T-helper 1 cell treated with Interleukin-12 subunit alpha and Interleukin-12 subunit beta and Interleukin-4 antibody, amounts not matched to agents 30 μg/mL and 1 μg/mL, for 36 hours (primary cell): ENCODE data around the gene ADRA2B.
A peak's percentile ranks its signal among the peaks of the same experiment; 100 is the strongest.

Source experiments
- H3K27ac Mint-ChIP-seq: one replicate; pipeline ENCODE4 v1.8.0; 2021; ENCODE audit warnings: mild to moderate bottlenecking, mixed read lengths
- H3K27me3 Mint-ChIP-seq: one replicate; pipeline ENCODE4 v1.8.0; 2021; ENCODE audit warnings: low read depth, mixed read lengths
- H3K36me3 Mint-ChIP-seq: one replicate; pipeline ENCODE4 v1.8.0; 2021; ENCODE audit warnings: low read depth, mixed read lengths
- H3K4me1 Mint-ChIP-seq: one replicate; pipeline ENCODE4 v1.8.0; 2021; ENCODE audit warnings: low read depth, mixed read lengths
- H3K4me3 Mint-ChIP-seq: one replicate; pipeline ENCODE4 v1.8.0; 2021; ENCODE audit warnings: mild to moderate bottlenecking, moderate library complexity, mixed read lengths
- H3K9me3 Mint-ChIP-seq: one replicate; pipeline ENCODE4 v1.8.0; 2021; ENCODE audit warnings: mixed read lengths

ADRA2B gene

DNA sequence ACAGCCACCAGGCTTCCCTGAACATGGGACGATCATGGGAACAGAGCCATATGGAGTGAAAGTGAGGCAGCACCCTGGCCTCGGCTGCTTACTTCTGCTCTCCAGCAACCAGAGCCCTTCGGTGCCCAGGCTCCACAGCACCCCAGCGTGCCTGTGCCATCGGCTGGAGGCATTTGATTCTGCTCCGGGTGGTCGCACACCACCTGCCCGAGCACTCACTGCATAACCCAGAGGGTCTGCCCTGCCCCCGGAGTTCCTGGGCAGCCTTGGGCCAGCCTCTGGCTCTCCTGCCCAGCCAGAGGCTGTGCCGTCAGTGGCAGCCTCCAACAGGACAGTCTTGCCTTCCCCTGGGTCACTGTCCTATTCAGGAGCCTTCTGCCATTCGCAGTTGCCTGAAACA lies 18.1 kb upstream of the ADRA2B start:
- H3K9me3 Mint-ChIP-seq = no peaks in the 10 kb centered on the region
- H3K27me3 Mint-ChIP-seq = no peaks in the 10 kb centered on the region
- H3K36me3 Mint-ChIP-seq = no peaks in the 10 kb centered on the region
- no peak overlapping the region for H3K4me3 Mint-ChIP-seq
- H3K27ac Mint-ChIP-seq = no peak overlapping the region
- H3K4me1 Mint-ChIP-seq = peaks cover 17% of the 10 kb centered on the region

DNA sequence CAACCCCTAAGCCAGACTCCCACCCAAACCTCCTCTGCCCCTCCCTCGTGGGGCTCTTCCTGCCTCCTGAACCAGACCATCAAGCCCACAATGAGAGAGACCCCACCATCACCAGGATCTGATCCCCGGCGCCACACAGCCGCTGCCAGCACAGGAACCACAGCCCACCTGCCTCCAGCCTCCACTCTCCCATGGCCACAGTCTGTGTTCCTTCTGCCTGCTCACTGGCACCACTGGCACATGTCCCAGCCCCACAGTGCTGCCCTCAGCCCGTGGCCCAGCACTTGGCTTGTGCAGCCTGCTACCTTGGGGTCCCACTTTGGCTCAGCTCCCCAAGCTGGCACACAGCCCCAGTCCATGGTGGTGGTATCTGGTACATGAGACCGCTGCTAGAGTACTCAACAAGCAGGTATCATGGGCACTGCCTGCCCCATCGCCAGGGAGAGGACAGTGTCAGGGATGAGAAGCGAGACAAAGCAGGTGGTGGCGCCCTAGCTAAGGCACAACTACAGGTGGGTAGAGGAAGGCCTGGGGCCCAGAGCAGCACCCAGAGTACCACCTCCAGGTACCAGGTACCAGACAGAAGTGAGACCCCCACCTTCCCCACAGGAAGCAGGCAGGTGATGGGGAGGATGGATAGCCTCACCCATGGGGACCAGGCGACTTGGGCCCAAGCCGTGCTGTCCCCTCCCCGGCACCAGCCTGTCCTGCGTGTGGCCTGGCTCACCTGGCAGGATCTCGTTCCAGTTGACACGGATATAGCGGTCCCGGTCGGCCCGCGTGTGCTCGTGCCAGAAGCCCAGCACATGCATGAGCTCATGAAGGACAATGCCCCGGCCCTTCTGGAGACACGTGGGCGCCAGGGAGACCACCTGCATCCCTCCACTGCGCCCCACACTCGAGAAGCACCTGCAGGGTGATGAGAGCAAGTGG lies 15.7 kb upstream of the ADRA2B start:
- no peaks in the 10 kb centered on the region for H3K9me3 Mint-ChIP-seq
- H3K27ac Mint-ChIP-seq = peak overlapping the region; percentile 31
- no peaks in the 10 kb centered on the region for H3K36me3 Mint-ChIP-seq
- no peak overlapping the region for H3K4me3 Mint-ChIP-seq
- H3K27me3 Mint-ChIP-seq = no peaks in the 10 kb centered on the region
- H3K4me1 Mint-ChIP-seq = peaks cover 10% of the 10 kb centered on the region

DNA sequence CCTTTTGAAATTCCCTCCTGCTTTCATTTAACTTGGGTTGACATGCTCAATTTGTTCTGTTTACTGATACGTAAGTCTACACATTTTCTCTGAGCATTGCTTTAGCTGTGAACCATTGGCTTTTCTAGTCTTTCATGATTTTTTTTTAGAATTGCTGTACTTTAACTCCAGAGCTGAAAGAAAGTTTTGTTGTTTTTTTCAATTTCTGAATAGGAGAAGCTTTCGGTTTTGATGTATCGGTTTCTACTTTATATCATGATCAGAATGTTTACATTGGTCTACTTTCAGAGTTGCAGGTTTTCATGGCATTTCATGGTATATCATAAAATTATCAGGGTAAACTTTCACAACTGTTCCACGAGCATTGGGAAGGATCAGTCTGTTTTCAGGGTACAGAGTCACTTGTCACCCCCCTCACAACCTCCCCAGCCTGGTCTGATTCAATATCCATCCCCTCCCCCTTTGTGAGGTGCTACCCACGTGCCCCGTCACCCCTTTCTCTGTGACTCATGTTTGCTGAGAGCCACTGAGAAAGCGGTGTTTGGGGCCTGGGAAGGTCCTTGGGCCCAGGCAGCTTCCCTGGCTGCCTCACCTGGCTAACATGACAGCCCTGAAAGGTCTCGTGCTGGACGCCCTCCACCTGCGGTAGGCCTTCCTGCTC lies 14.9 kb upstream of the ADRA2B start:
- H3K9me3 Mint-ChIP-seq = no peaks in the 10 kb centered on the region
- H3K36me3 Mint-ChIP-seq = no peaks in the 10 kb centered on the region
- H3K4me1 Mint-ChIP-seq = peaks cover 10% of the 10 kb centered on the region
- peak overlapping the region; percentile 63 for H3K27ac Mint-ChIP-seq
- no peaks in the 10 kb centered on the region for H3K27me3 Mint-ChIP-seq
- H3K4me3 Mint-ChIP-seq = no peak overlapping the region

DNA sequence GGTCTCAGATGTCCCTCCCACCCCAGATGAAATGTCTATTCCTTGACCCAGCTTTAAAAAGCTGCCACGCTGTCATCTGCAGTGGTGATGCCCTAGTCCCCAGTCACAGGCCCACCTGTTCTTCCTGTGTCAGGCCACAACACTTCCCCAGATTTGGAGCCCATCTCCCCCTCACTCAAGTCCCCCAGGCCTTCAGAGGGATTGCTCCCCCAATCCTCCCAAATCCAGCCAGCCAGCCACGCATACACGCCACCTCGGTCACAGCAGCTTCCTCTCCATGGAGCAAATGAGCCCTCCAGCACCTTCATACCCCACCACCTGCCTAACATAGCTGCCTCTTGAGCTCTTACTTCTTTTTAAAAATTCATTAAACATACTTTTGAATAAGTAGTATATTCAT lies 14.1 kb upstream of the ADRA2B start:
- no peaks in the 10 kb centered on the region for H3K9me3 Mint-ChIP-seq
- H3K27me3 Mint-ChIP-seq = no peaks in the 10 kb centered on the region
- peaks cover 10% of the 10 kb centered on the region for H3K4me1 Mint-ChIP-seq
- no peak overlapping the region for H3K27ac Mint-ChIP-seq
- no peak overlapping the region for H3K4me3 Mint-ChIP-seq
- no peaks in the 10 kb centered on the region for H3K36me3 Mint-ChIP-seq

DNA sequence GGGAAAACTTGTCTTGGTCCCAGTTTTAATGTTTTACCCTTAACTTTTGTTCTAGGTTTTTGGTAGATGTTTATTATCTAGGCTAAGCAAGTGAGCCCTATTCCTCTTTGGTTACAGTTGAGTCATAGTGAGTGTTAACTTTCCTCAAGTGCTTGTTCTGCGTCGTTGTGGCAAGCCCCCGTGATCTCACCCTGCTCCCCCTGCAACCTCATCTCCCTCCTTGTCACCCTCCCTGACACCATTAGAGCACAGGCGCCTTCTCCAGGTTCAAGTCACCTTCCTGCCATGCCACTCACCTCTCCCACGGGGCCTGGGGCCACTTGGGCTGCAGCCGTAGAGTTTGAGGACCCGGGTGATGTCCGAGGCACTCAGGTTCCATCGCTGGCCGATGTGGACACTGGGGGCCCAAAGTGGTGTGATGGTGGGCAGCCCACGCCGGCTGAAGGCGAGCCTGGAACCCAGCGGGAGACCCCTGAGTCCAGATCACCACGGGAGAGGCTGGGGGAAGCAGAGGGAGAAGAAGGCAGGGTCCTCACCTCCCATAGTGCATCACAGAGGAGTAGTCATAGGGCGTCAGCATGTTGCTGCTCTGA lies 13.3 kb upstream of the ADRA2B start:
- Mint-ChIP-seq H3K36me3 (no peaks in the 10 kb centered on the region), H3K27me3 (peaks cover 8% of the 10 kb centered on the region), H3K4me3 (no peak overlapping the region), H3K9me3 (no peaks in the 10 kb centered on the region), H3K27ac (peak overlapping the region; percentile 50), H3K4me1 (peaks cover 10% of the 10 kb centered on the region)

DNA sequence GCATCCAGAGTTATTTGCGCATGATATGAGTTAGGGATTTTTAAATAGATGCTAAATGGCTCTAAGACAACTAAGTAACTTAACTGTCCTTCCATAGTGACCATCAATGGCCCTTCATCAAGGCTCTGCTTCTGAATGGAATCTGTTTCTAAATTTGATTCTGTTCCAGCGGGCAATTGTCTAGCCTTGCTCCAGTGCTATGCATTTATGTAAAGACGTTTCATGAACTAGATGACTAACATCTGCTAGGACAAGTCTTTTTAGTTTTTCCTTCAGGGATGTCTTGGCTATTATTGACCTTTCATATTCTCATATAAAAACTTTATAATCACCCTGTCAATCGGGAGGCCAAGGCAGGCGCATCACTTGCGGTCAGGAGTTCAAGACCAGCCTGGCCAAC lies 12.1 kb upstream of the ADRA2B start:
- Mint-ChIP-seq H3K27me3 (peaks cover 11% of the 10 kb centered on the region), H3K27ac (no peak overlapping the region), H3K4me3 (no peak overlapping the region), H3K4me1 (peaks cover 10% of the 10 kb centered on the region), H3K36me3 (no peaks in the 10 kb centered on the region), H3K9me3 (no peaks in the 10 kb centered on the region)

DNA sequence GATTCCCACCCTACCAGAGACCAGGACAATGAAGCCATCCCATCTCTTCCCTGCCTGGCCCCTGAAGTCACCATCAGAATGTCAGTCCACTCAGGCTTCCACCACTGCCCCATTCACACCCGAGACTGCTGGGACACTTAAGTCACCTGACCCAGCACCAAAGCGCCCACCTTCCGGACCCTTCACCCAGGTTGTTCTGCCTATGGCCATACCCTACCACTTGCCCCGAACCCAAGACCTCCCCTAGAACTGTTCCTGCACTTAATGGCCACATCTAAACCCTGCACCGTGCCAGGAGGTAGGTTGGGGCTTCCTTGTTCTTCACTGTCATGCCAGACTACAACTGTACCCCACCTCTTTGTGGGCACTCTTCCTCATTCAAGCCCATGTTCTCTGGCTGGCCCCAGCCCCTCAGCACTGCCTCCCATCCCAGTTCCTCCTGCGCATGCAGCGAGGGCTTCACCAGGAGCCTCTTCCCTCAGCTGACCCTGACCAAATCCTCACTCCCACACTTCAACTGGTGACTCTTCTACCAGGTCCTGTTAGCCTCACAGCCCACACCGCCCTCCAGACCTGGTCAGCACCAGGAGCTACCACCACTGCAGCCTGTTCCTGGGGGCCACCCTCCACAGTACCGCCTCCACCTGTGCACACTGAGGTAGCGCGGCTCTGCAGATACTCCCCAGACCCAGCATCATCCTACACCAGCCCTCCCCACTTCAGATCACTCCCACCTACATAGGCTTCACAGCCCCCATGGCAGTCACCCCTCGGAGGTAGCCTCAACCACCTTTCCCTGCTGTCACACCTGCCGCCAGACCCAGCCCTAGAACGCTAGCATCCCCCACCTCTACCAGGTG lies 8.3 kb upstream of the ADRA2B start:
- H3K9me3 Mint-ChIP-seq = no peaks in the 10 kb centered on the region
- H3K4me1 Mint-ChIP-seq = peaks cover 6% of the 10 kb centered on the region
- H3K36me3 Mint-ChIP-seq = no peaks in the 10 kb centered on the region
- no peak overlapping the region for H3K27ac Mint-ChIP-seq
- H3K27me3 Mint-ChIP-seq = peaks cover 36% of the 10 kb centered on the region
- H3K4me3 Mint-ChIP-seq = no peak overlapping the region

DNA sequence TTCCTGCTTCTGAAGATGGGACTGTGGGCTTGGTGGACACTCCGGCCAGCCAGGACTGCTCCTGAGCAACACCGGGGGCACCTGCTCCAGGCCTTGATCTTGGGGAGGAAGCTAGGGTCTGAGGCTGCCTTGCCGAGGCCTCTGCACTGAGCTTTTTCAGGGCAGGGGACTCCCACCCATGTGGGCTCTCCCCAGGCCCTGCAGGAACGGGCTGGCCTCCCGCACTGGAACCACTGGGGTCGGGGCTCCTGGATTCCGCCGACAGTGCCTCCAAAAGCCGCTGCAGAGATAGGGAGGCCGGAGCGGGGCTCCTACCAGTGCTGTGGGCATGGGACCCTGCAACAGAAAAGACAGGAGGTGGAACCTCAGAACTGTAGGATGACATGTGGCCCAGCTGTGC lies 7.6 kb upstream of the ADRA2B start:
- H3K4me3 Mint-ChIP-seq = no peak overlapping the region
- H3K9me3 Mint-ChIP-seq = no peaks in the 10 kb centered on the region
- H3K27ac Mint-ChIP-seq = no peak overlapping the region
- peaks cover 43% of the 10 kb centered on the region for H3K27me3 Mint-ChIP-seq
- H3K4me1 Mint-ChIP-seq = peaks cover 6% of the 10 kb centered on the region
- no peaks in the 10 kb centered on the region for H3K36me3 Mint-ChIP-seq

DNA sequence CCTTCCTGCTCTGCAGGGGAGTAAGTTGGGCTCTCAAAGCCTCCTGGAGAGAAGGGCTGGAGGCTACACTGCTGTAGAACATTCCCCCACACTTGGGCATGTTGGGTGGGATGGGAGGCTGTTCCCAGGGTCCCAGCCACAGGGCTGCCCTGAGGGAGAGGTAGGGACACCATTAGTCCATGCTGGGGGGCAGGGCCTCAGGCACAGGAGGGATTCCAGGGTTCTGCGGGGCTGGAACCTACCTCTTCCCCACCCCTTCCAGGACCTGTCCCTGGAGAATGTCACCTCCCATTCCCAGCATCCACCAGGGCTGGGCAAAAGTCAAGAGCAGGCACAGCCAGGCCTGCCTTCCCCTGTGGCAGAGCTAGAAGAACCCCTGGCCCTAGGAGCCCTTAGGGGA lies 6.9 kb upstream of the ADRA2B start:
- Mint-ChIP-seq H3K27me3 (peaks cover 49% of the 10 kb centered on the region), H3K36me3 (no peaks in the 10 kb centered on the region), H3K9me3 (no peaks in the 10 kb centered on the region), H3K4me1 (peaks cover 6% of the 10 kb centered on the region), H3K4me3 (no peak overlapping the region), H3K27ac (no peak overlapping the region)

DNA sequence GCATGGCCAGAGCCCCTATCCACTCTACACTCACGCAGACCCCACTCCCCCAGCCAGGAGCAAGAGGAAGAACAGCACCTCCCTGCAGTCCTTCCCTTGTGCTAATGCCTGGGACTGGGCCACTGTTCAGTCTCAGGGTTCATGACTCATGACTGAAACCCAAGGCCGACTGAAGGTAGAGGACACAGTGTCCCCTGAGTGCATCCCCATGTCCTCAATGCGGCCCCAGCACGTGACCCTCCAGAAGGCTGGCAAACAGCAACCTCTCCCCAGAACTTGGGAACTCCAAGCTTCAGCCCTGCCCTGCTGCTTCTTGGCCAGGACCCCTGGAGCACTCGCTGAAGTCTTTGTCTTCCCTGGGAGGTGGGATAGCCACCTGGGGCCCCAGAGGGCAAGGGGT lies 6.0 kb upstream of the ADRA2B start:
- no peaks in the 10 kb centered on the region for H3K36me3 Mint-ChIP-seq
- H3K27me3 Mint-ChIP-seq = peaks cover 53% of the 10 kb centered on the region
- H3K4me3 Mint-ChIP-seq = no peak overlapping the region
- H3K9me3 Mint-ChIP-seq = no peaks in the 10 kb centered on the region
- peaks cover 7% of the 10 kb centered on the region for H3K4me1 Mint-ChIP-seq
- no peak overlapping the region for H3K27ac Mint-ChIP-seq

DNA sequence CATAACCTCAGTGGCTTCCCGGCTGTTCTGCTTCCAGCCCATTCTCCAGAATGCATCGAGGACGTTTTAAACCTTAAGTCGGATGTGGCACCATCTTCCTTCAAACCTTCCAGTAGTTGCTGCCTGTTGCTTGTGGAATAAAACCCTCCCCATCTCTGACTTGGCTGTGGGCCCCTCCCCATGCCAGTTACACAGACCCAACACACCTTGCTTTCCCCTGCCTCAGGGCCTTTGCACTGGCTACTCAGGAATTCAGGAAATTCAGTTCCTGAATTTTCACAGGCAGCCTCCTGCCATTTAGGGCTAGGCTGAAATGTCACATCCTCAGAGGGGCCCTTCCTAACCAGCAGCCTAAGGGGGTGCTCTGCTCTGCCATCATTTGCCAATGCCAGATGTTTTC lies 5.0 kb upstream of the ADRA2B start:
- Mint-ChIP-seq H3K4me3 (no peak overlapping the region), H3K9me3 (no peaks in the 10 kb centered on the region), H3K4me1 (peaks cover 9% of the 10 kb centered on the region), H3K27ac (no peak overlapping the region), H3K36me3 (no peaks in the 10 kb centered on the region), H3K27me3 (peaks cover 53% of the 10 kb centered on the region)

DNA sequence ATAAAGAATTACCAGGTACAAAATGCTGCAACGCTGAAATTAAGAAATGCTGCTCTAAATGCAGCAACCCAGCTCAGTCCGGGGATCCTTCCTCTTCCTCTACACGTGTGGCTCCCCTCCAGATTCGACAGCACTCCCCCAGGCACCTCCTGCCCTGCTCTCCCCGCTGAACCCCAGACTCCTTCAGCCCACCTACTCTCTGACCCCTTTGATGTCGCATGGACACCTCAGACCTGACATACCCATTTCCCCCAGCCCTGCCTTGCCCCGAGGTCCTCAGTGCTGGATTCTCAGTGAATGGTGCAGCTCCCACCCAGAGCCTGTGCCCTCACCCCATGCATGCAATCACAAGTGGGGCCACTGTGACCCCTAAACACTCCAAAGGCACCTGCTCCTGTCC lies 4.6 kb upstream of the ADRA2B start:
- H3K36me3 Mint-ChIP-seq = no peaks in the 10 kb centered on the region
- no peak overlapping the region for H3K27ac Mint-ChIP-seq
- no peak overlapping the region for H3K4me3 Mint-ChIP-seq
- H3K27me3 Mint-ChIP-seq = peaks cover 54% of the 10 kb centered on the region
- H3K4me1 Mint-ChIP-seq = peaks cover 9% of the 10 kb centered on the region
- H3K9me3 Mint-ChIP-seq = no peaks in the 10 kb centered on the region

DNA sequence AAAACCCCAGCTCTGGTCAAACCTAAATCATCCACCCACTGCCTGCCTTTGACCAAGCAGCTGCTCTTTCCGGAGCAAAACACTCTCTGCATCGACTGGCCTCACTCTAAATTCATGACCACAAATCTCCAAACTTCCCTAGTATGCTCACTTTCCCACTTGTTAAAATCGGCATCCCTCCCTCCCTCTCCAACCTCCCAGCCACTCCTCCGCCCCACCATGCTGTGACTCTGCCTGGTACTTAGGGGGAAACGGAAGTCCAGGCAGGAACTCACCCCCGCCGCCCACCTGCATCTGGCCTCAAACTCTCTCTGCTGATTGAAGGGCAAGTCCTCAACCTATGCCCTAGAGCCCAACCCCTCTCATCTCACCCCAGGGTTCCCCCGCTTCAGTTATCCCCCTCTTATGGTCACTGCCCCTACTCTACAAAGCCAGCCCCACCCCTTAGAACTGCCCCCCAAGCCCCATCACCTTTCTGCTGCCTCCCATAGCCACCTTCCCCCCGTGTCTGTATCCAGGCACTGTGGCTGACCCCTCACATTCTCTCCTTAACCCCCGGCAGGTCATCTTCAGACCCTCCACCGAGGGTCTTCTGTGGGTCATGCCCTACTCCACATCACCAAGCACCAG lies 3.8 kb upstream of the ADRA2B start:
- H3K9me3 Mint-ChIP-seq = no peaks in the 10 kb centered on the region
- H3K4me3 Mint-ChIP-seq = no peak overlapping the region
- peaks cover 16% of the 10 kb centered on the region for H3K4me1 Mint-ChIP-seq
- peaks cover 59% of the 10 kb centered on the region for H3K27me3 Mint-ChIP-seq
- no peak overlapping the region for H3K27ac Mint-ChIP-seq
- H3K36me3 Mint-ChIP-seq = no peaks in the 10 kb centered on the region

DNA sequence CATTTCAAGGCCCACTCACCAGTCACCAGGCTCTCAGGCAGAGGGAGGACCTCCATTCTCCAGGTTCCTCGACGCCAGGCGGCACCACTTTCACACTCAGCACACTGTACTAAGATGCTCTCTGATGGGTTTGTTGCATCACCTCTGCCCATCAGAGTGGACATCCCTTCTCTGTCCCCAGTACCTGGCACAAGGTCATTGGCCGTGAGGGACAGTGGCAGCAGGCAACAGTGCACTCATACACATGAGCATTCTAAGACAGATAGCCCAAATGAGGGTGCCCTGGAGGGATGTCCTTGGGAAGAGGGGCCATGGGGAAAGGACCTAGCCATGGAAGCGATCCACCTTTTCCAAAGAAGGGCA lies 3.0 kb upstream of the ADRA2B start:
- Mint-ChIP-seq H3K4me3 (no peak overlapping the region), H3K27me3 (peaks cover 58% of the 10 kb centered on the region), H3K27ac (no peak overlapping the region), H3K9me3 (no peaks in the 10 kb centered on the region), H3K36me3 (no peaks in the 10 kb centered on the region), H3K4me1 (peaks cover 17% of the 10 kb centered on the region)
